GM12878 (cell line): Measurements from ENCODE around the gene TMEM37. TPM values are rescaled to one million over a fixed set of nuclear protein-coding genes. Genes with fewer than 3 reads are reported as not detected.

Experiments
- ATAC-seq: fragments of 200-7000 bp; cut with Tn5 transposase; 3 replicates; pipeline ENCODE4 v1.9.1; 2020; ENCODE audit warnings: mild to moderate bottlenecking, moderate library complexity
- BruUV-seq: library from RNA; stranded (reverse); fragments of 400-500 nt; replicated peaks from 2 replicates; lab custom pipeline; 2021; lab: Mats Ljungman, UMichigan
- CTCF ChIA-PET: fragments of 300-600 bp; sonication (Branson Sonifier 250); formaldehyde crosslinking; extraction: SDS; loops from one replicate; lab custom pipeline; 2021; ENCODE audit warnings: inconsistent platforms; lab: Yijun Ruan, JAX
- POLR2A ChIA-PET: fragments of 350-600 bp; formaldehyde crosslinking; extraction: SDS; loops from one replicate; lab custom pipeline; 2021; ENCODE audit warnings: inconsistent platforms; lab: Charles Lee
- RAD21 ChIA-PET: fragments of 300-600 bp; sonication (Branson Sonifier 250); formaldehyde crosslinking; loops from one replicate; lab custom pipeline; 2023; ENCODE audit warnings: antibody characterized with exemption; ENCODE audit not compliant: unreplicated experiment; lab: Charles Lee
- SMC1A ChIA-PET: fragments of 300-600 bp; sonication (Branson Sonifier 250); formaldehyde crosslinking; loops from one replicate; lab custom pipeline; 2023; ENCODE audit not compliant: unreplicated experiment, uncharacterized antibody; lab: Charles Lee
- DNase-seq: peaks from one replicate; pipeline ENCODE4 v3.0.0-alpha.2; 2011; ENCODE audit warnings: low read depth, low spot score
- FAIRE-seq: peaks from 3 replicates; lab custom pipeline; 2011; peaks lifted over from hg19 to GRCh38; lab: Jason Lieb, UNC
- H2AFZ ChIP-seq: 2 replicates; pipeline ENCODE4 v1.6.0; 2011; ENCODE audit warnings: low read depth, low read length, control low read depth; ENCODE audit not compliant: control insufficient read depth
- H3K27ac ChIP-seq: 2 replicates; pipeline ENCODE4 v1.5.1; 2011; ENCODE audit warnings: control low read depth; ENCODE audit not compliant: control insufficient read depth, insufficient read depth
- H3K27me3 ChIP-seq, 2 experiments: replicated peaks in 1 of 2; 2 replicates each; pipeline versions ENCODE4 v1.6.0 to v1.6.1; 2011; ENCODE audit warnings: low read length in 1 of 2; ENCODE audit not compliant: control insufficient read depth in 2 of 2, insufficient read depth in 2 of 2
- H3K36me3 ChIP-seq, 2 experiments: 2 replicates each; pipeline ENCODE4 v1.5.1; 2011; ENCODE audit warnings: low read length in 1 of 2; ENCODE audit not compliant: control insufficient read depth in 2 of 2, insufficient read depth in 2 of 2
- H3K4me1 ChIP-seq: 2 replicates; pipeline ENCODE4 v1.6.1; 2011; ENCODE audit warnings: mild to moderate bottlenecking, low read length, moderate library complexity, mixed read lengths; ENCODE audit not compliant: control insufficient read depth, insufficient read depth
- H3K4me2 ChIP-seq: 2 replicates; pipeline ENCODE4 v1.6.0; 2011; ENCODE audit warnings: control low read depth; ENCODE audit not compliant: control insufficient read depth, insufficient read depth
- H3K4me3 ChIP-seq: fragments of 200-600 bp; sonication (generic); 2 replicates; pipeline ENCODE4 v1.5.1; 2016
- H3K79me2 ChIP-seq: 2 replicates; pipeline ENCODE4 v1.6.0; 2011; ENCODE audit warnings: low read length; ENCODE audit not compliant: control insufficient read depth, insufficient read depth
- H3K9ac ChIP-seq: 2 replicates; pipeline ENCODE4 v1.8.0; 2011; ENCODE audit warnings: low read length, control low read depth, mixed read lengths; ENCODE audit not compliant: control insufficient read depth, insufficient read depth
- H3K9me3 ChIP-seq: replicated peaks from 3 replicates; pipeline ENCODE4 v1.5.1; 2011; ENCODE audit warnings: mild to moderate bottlenecking, low read length; ENCODE audit not compliant: control insufficient read depth, insufficient read depth
- H4K20me1 ChIP-seq: 2 replicates; pipeline ENCODE4 v1.6.0; 2011; ENCODE audit not compliant: control insufficient read depth, insufficient read depth
- ASH2L ChIP-seq: fragments of 300-600, 200-600 bp; sonication (generic); IDR thresholded peaks from 2 replicates; pipeline ENCODE4 v1.6.1; 2017; ENCODE audit warnings: low read depth, mild to moderate bottlenecking, borderline replicate concordance
- CBX5 ChIP-seq: sonication (generic); IDR thresholded peaks from 2 replicates; pipeline ENCODE4 v1.6.1; 2016; ENCODE audit warnings: low read depth, moderate library complexity, mild to moderate bottlenecking, inconsistent platforms
- CREB1 ChIP-seq: IDR thresholded peaks from 2 replicates; pipeline ENCODE4 v1.6.1; 2012; ENCODE audit warnings: low read depth, mild to moderate bottlenecking, inconsistent platforms
- ESRRA ChIP-seq: IDR thresholded peaks from 2 replicates; pipeline ENCODE4 v1.6.1; 2012; ENCODE audit warnings: mild to moderate bottlenecking, low read length, improper control_type of control experiment
- GATAD2B ChIP-seq: fragments of 450-650 bp; conservative IDR thresholded peaks from 2 replicates; pipeline ENCODE4 v1.6.1; 2017; ENCODE audit warnings: low read depth, mild to moderate bottlenecking, moderate library complexity
- RAD51 ChIP-seq: fragments of 450-650 bp; IDR thresholded peaks from 2 replicates; pipeline ENCODE4 v1.6.1; 2016; ENCODE audit warnings: moderate library complexity, mild to moderate bottlenecking, inconsistent platforms
- SMAD5 ChIP-seq: IDR thresholded peaks from 2 replicates; pipeline ENCODE4 v1.6.1; 2016; ENCODE audit warnings: antibody characterized with exemption, low read depth
- SP1 ChIP-seq: IDR thresholded peaks from one replicate; pipeline ENCODE4 v1.6.1; 2011; ENCODE audit warnings: low read depth, low read length
- USF1 ChIP-seq: IDR thresholded peaks from 2 replicates; pipeline ENCODE4 v1.6.1; 2011; ENCODE audit warnings: borderline replicate concordance, low read depth, mild to moderate bottlenecking, moderate library complexity, mixed read lengths, low read length; ENCODE audit not compliant: insufficient read depth; ENCODE audit errors: extremely low read length
- in situ Hi-C: fragments of 300-500 bp; cut with MboI; formaldehyde crosslinking; loops from 9 replicates; pipeline ENCODE4 v1.14.3; 2018; ENCODE audit warnings: mixed read lengths
- intact Hi-C: fragments of 100-400 bp; cut with micrococcal nuclease; formaldehyde crosslinking; loops from one replicate; pipeline ENCODE4 v1.14.2; 2022; ENCODE audit not compliant: unreplicated experiment
- polyA plus RNA-seq, 11 experiments: library from polyadenylated mRNA; depleted of rRNA in 4 of 11; unstranded in 6 of 11; stranded (reverse) in 5 of 11; fragments of >200 nt; fragmentation: Nextera tagmentation in 4 of 11; fragmentation: Illumina TruSeq in 1 of 11; extraction: Ambion mirVana in 4 of 11; extraction: Trizol in 1 of 11; gene quantifications; 1 replicate in 1 of 11; 2 replicates in 10 of 11; pipeline versions ENCODE4 v1.2.1 to v1.2.3, GENCODE V29; 2011 to 2016; ENCODE audit warnings: inconsistent platforms in 2 of 11, missing spikeins in 2 of 11, low read depth in 1 of 11
- total RNA-seq, 4 experiments: library from RNA; depleted of rRNA in 3 of 4; stranded (reverse); fragments of >200 nt in 3 of 4; fragmentation: Illumina TruSeq in 1 of 4; extraction: Trizol in 1 of 4; gene quantifications; 2 replicates each; pipeline versions ENCODE4 v1.2.1 to v1.2.3, GENCODE V29; 2013 to 2021

TMEM37 gene
- total and polyA plus RNA-seq, 10 of the 15 experiments (the other 5 are each of a cell fraction or from before 2014, with no cell fraction given), result 0.07 to 0.67 (median 0.24) TPM; not detected in 3

- H3K4me2 ChIP-seq, result no peak overlapping the region
- no peaks in the 10 kb centered on the region for H4K20me1 ChIP-seq
- POLR2A ChIA-PET, result no interaction called here
- no peak overlapping the region for H3K27ac ChIP-seq
- no peak for TF ChIP-seq SMAD5
- no peak for TF ChIP-seq USF1
- no peak for TF ChIP-seq ASH2L
- TF ChIP-seq SP1, result no peak
- TF ChIP-seq GATAD2B, result no peak
- no peak for TF ChIP-seq CREB1
- no peak for TF ChIP-seq ESRRA
- no peak for TF ChIP-seq RAD51
- TF ChIP-seq CBX5, result no peak
- TF ChIP-seq, all 136 proteins: peak for 0
- FAIRE-seq, result no peak
- Histone ChIP-seq H3K79me2 (no peaks in the 10 kb centered on the region), H3K4me1 (no peaks in the 10 kb centered on the region), H3K9me3 (peaks cover 3% of the 10 kb centered on the region; the same call in 2 of the 3 replicates), H3K27me3 (0 out of 4 replicates have a peak, but pooled peaks cover 0 to 2% of the 10 kb centered on the region in 2 experiments), H3K4me3 (no peak overlapping the region), H3K36me3 (no peaks in the 10 kb centered on the region), H3K9ac (no peak overlapping the region), H2AFZ (no peak overlapping the region)
- intact Hi-C loops (no loop called here), in situ Hi-C loops (no loop called here)
- ChIA-PET CTCF (no interaction called here), RAD21 (no interaction called here), SMC1A (interaction anchor here (0.7 kb wide), 1 partner anchor 12 kb away, joined by 3 read pairs; no protein-coding TSS in a partner anchor)
- no peak for DNase-seq
- no TSS peak for BruUV-seq
- no peak for ATAC-seq
Observed at GRCh38 chr2:119421741-119422140, 9.9 kb upstream of the TMEM37 start.
